ENCODE results near the gene PXT1. TPM values are rescaled to one million over a fixed set of nuclear protein-coding genes. Genes with fewer than 3 reads are reported as not detected.
"Not testable (repeated sequence)": the region's sequence is repeated elsewhere in the genome, so short reads cannot be mapped to it uniquely, and the experiment has no call there.

The PXT1 gene
- total RNA-seq, 1 donor from 2014 or later, result not detected

DNA sequence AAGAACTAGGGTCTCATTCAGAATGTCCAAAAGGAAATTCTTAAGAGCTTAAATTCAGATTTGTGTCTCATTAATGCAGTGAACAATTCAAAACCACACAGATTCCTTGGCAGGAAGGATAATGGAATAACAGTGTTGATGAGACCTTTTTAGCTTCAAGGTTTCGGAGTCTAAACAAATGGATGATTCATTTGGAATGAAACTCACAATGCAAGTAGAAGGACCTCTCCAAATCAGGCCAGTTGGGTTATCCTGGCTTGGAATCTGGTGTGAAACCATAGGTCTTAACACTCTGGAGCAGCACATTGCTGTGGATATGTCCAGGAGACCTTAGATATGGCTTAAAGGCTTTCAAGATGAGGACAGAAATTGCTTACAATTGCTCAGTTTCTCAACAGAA is 45.0 kb upstream of the PXT1 start:
- no peak for DNase-seq
- ATAC-seq, result no peak
- H3K27me3 ChIP-seq, result no peaks in the 10 kb centered on the region
- no peak overlapping the region for H3K27ac ChIP-seq
- no peak overlapping the region for H3K4me3 ChIP-seq
- intact Hi-C loops (cut with DNase I), result no loop called here
- H3K36me3 ChIP-seq, result peaks cover 53% of the 10 kb centered on the region
- no peaks in the 10 kb centered on the region for H3K9me3 ChIP-seq
- TF ChIP-seq, protein P1, sequence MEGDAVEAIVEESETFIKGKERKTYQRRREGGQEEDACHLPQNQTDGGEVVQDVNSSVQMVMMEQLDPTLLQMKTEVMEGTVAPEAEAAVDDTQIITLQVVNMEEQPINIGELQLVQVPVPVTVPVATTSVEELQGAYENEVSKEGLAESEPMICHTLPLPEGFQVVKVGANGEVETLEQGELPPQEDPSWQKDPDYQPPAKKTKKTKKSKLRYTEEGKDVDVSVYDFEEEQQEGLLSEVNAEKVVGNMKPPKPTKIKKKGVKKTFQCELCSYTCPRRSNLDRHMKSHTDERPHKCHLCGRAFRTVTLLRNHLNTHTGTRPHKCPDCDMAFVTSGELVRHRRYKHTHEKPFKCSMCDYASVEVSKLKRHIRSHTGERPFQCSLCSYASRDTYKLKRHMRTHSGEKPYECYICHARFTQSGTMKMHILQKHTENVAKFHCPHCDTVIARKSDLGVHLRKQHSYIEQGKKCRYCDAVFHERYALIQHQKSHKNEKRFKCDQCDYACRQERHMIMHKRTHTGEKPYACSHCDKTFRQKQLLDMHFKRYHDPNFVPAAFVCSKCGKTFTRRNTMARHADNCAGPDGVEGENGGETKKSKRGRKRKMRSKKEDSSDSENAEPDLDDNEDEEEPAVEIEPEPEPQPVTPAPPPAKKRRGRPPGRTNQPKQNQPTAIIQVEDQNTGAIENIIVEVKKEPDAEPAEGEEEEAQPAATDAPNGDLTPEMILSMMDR (IDR thresholded peaks at IDR 0.05), result no peak
- no peaks in the 10 kb centered on the region for H3K4me1 ChIP-seq

DNA sequence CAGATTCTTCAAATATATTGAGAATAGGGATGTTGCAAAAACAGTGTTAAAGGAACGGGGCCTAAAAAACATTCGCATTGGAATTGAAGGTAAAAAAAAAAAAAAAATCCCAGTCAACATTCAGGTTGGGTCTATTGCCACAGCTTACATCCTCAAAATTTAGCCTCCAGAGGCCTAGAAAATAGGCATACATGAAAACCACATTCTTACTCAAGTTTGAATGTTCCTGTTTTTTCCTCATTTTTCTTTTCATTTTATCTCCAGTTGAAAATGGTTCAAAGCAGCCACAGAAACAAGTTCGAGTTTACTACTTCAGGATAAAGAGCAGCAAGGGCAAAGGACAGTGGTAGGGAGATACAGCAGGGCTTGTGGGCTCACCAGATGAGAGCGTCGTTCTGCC is 42.1 kb upstream of the PXT1 start:
- peaks cover 81% of the 10 kb centered on the region for H3K36me3 ChIP-seq

DNA sequence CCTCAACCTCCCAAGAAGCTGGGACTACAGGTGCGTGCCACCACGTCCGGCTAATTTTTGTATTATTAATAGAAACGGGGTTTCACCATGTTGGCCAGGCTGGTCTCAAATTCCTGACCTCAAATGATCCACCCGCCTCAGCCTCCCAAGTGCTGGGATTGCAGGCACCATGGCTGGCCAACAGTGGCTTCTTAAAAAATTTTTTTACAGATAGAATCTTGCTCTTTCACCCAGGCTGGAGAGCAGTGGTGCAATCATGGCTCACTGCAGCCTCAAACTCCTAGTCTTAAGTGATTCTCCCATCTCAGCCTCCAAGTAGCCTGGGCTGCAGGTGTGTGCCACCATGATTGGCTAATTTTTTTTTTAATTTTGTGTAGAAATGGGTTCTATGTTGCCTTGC is 40.7 kb upstream of the PXT1 start:
- peaks cover 84% of the 10 kb centered on the region for H3K36me3 ChIP-seq
- H3K27me3 ChIP-seq; H3K4me3 ChIP-seq; ATAC-seq; DNase-seq; H3K27ac ChIP-seq; H3K4me1 ChIP-seq; intact Hi-C loops (cut with DNase I); H3K9me3 ChIP-seq: not testable (repeated sequence)

More for the DNA sequence above, 42.1 kb upstream of the PXT1 start:
- H3K4me1 ChIP-seq, result no peaks in the 10 kb centered on the region
- H3K27ac ChIP-seq, result no peak overlapping the region
- no peaks in the 10 kb centered on the region for H3K27me3 ChIP-seq
- no peak for ATAC-seq
- intact Hi-C loops (cut with DNase I), result no loop called here
- no peaks in the 10 kb centered on the region for H3K9me3 ChIP-seq
- H3K4me3 ChIP-seq, result no peak overlapping the region
- DNase-seq, result no peak
- TF ChIP-seq, protein P1 (IDR thresholded peaks at IDR 0.05), result no peak

DNA sequence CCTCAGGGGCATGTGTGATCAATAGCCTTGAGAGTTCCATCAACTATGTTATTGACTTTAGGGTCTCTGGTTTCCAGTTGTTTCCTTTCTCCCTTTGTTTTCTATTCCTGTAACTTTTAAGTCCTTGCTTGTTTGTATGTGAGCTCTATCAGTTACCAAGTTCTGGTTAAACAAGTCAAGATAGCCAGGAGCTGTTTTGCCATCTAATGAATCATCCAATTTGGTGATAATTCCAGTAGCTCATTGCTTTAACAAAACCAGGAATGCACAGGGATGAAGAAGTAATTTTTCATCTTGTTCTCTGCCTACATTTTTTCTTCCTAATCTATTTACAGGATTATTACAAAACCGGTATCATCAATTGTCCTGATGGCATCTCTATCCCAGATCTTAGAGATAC is 36.6 kb upstream of the PXT1 start:
- Histone ChIP-seq H3K27me3 (no peaks in the 10 kb centered on the region), H3K36me3 (peaks cover 58% of the 10 kb centered on the region), H3K4me1 (no peaks in the 10 kb centered on the region), H3K9me3 (no peaks in the 10 kb centered on the region), H3K4me3 (no peak overlapping the region), H3K27ac (no peak overlapping the region)
- intact Hi-C loops (cut with DNase I), result no loop called here
- DNase-seq (no peak), ATAC-seq (no peak)
- TF ChIP-seq, protein P1 (IDR thresholded peaks at IDR 0.05), result no peak

DNA sequence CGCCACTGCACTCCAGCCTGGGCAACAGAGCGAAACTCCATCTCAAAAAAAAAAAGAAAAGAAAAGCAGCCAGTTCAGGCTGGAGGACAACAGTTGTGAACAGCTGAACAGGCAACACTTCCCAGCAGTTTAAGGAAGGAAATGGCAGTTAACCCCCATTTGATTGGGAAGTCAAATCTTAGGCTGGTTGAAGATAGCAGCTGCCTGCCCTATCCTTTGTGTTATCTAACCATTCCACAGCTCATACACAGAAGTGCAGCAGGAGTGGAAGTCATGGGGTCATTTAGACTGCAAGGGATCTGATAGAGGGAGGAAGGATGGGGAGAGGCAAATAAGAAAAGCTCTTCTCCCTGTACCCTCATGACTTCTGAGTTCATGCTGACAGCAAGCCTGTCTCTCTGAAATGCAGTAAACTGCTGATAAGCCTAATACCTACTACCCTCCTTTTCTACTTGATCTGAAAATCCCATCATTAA is 35.4 kb upstream of the PXT1 start:
- no peaks in the 10 kb centered on the region for H3K27me3 ChIP-seq
- no peak overlapping the region for H3K27ac ChIP-seq
- TF ChIP-seq, protein P1 (IDR thresholded peaks at IDR 0.05), result no peak
- ATAC-seq (no peak), DNase-seq (no peak)
- intact Hi-C loops (cut with DNase I), result no loop called here
- H3K4me3 ChIP-seq, result no peak overlapping the region
- H3K36me3 ChIP-seq, result peaks cover 62% of the 10 kb centered on the region
- no peaks in the 10 kb centered on the region for H3K9me3 ChIP-seq
- no peaks in the 10 kb centered on the region for H3K4me1 ChIP-seq

DNA sequence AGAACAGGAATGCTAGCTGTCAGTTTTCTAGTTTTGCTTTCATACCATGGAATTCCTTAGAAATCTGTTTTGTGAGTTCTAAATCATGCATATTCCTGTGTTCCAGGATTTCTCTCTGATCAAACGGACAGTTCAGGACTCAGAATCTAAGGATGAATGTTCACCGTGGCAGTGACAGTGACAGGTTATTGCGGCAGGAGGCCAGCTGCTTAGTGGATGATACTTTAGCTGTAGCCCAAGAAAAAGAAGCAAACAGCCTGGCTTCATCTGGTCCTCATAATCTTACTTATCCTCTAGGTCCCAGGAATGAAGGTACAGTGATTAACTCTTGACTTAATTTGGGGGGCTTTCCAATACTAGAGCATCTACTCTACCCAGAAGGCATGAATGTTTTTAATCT is 27.3 kb upstream of the PXT1 start:
- H3K36me3 ChIP-seq, result peaks cover 46% of the 10 kb centered on the region
- H3K9me3 ChIP-seq, result no peaks in the 10 kb centered on the region
- TF ChIP-seq, protein P1 (IDR thresholded peaks at IDR 0.05), result no peak
- no peak overlapping the region for H3K4me3 ChIP-seq
- ATAC-seq (no peak), DNase-seq (no peak)
- intact Hi-C loops (cut with DNase I), result no loop called here
- H3K27ac ChIP-seq, result no peak overlapping the region
- H3K4me1 ChIP-seq, result no peaks in the 10 kb centered on the region
- H3K27me3 ChIP-seq, result no peaks in the 10 kb centered on the region

Data from upper lobe of right lung (tissue), 1 donor.